Measurements from ENCODE around the gene ANXA7.

DNA sequence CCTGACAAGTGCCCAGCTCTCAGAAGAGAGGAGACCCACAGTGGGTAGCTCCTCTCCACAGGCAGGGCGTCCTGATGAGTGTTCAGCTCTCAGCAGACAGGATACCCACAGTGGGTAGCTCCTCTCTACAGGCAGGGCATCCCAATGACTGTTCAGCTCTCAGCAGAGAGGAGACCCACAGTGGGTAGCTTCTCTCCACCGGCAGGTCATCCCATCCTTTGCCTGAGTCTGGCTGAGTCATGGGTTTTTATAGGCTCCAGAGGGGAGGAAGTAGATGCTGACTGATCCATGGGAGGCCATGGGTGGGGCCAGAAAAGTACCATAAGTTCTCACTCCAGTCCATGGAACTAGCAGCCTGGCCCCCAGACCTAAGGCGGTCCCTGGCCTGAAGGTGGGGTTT is 73.7 kb downstream of the ANXA7 start:
- TF ChIP-seq, protein P1, sequence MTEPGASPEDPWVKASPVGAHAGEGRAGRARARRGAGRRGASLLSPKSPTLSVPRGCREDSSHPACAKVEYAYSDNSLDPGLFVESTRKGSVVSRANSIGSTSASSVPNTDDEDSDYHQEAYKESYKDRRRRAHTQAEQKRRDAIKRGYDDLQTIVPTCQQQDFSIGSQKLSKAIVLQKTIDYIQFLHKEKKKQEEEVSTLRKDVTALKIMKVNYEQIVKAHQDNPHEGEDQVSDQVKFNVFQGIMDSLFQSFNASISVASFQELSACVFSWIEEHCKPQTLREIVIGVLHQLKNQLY (CRISPR knock-in tag; IDR thresholded peaks at IDR 0.05): no peak
- TF ChIP-seq, protein P2, sequence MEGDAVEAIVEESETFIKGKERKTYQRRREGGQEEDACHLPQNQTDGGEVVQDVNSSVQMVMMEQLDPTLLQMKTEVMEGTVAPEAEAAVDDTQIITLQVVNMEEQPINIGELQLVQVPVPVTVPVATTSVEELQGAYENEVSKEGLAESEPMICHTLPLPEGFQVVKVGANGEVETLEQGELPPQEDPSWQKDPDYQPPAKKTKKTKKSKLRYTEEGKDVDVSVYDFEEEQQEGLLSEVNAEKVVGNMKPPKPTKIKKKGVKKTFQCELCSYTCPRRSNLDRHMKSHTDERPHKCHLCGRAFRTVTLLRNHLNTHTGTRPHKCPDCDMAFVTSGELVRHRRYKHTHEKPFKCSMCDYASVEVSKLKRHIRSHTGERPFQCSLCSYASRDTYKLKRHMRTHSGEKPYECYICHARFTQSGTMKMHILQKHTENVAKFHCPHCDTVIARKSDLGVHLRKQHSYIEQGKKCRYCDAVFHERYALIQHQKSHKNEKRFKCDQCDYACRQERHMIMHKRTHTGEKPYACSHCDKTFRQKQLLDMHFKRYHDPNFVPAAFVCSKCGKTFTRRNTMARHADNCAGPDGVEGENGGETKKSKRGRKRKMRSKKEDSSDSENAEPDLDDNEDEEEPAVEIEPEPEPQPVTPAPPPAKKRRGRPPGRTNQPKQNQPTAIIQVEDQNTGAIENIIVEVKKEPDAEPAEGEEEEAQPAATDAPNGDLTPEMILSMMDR (IDR thresholded peaks at IDR 0.05): no peak
- TF ChIP-seq ZNF423 (CRISPR knock-in tag; IDR thresholded peaks at IDR 0.05): no peak
- TF ChIP-seq, protein P3, sequence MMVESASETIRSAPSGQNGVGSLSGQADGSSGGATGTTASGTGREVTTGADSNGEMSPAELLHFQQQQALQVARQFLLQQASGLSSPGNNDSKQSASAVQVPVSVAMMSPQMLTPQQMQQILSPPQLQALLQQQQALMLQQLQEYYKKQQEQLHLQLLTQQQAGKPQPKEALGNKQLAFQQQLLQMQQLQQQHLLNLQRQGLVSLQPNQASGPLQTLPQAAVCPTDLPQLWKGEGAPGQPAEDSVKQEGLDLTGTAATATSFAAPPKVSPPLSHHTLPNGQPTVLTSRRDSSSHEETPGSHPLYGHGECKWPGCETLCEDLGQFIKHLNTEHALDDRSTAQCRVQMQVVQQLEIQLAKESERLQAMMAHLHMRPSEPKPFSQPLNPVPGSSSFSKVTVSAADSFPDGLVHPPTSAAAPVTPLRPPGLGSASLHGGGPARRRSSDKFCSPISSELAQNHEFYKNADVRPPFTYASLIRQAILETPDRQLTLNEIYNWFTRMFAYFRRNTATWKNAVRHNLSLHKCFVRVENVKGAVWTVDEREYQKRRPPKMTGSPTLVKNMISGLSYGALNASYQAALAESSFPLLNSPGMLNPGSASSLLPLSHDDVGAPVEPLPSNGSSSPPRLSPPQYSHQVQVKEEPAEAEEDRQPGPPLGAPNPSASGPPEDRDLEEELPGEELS (CRISPR knock-in tag; IDR thresholded peaks at IDR 0.05): no peak
- no peak for TF ChIP-seq FOXK1 (CRISPR knock-in tag; IDR thresholded peaks at IDR 0.05)
- no peak for TF ChIP-seq MYBL2 (CRISPR knock-in tag; IDR thresholded peaks at IDR 0.05)
- TF ChIP-seq CREB1 (CRISPR knock-in tag; IDR thresholded peaks at IDR 0.05): no peak
- TF ChIP-seq, protein P4, sequence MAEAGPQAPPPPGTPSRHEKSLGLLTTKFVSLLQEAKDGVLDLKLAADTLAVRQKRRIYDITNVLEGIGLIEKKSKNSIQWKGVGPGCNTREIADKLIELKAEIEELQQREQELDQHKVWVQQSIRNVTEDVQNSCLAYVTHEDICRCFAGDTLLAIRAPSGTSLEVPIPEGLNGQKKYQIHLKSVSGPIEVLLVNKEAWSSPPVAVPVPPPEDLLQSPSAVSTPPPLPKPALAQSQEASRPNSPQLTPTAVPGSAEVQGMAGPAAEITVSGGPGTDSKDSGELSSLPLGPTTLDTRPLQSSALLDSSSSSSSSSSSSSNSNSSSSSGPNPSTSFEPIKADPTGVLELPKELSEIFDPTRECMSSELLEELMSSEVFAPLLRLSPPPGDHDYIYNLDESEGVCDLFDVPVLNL (CRISPR knock-in tag; IDR thresholded peaks at IDR 0.05; ENCODE audit: borderline replicate concordance, low read depth): no peak
- no peak for TF ChIP-seq GTF2I (CRISPR knock-in tag; conservative IDR thresholded peaks at IDR 0.05)

All from WTC11 (cell line).